Kidney epithelial cell (primary cell): ENCODE data around the gene NDST1. TPM values are rescaled to one million over a fixed set of nuclear protein-coding genes. Genes with fewer than 3 reads are reported as not detected.

Source experiments
- DNase-seq: peaks from one replicate; pipeline ENCODE4 v3.0.0-alpha.2; 2010; ENCODE audit warnings: low read depth
- H3K27me3 ChIP-seq: 2 replicates; pipeline ENCODE4 v1.6.0; 2011; ENCODE audit warnings: low read length; ENCODE audit not compliant: control insufficient read depth, insufficient read depth
- H3K36me3 ChIP-seq: 2 replicates; pipeline ENCODE4 v1.5.1; 2011; ENCODE audit warnings: low read length; ENCODE audit not compliant: control insufficient read depth, insufficient read depth
- H3K4me3 ChIP-seq: 2 replicates; pipeline ENCODE4 v1.5.1; 2011; ENCODE audit warnings: low read depth, mild to moderate bottlenecking, control low read depth, low read length
- total RNA-seq: library from RNA; depleted of rRNA; stranded (reverse); fragments of >200 nt; gene quantifications from 2 replicates; pipeline ENCODE4 v1.2.3, GENCODE V29; 2015
- TF ChIP-seq, protein P1 (sequence below): IDR thresholded peaks from 2 replicates; pipeline ENCODE4 v1.5.1; 2011; ENCODE audit warnings: mild to moderate bottlenecking, moderate library complexity, low read length, control low read depth, inconsistent platforms; ENCODE audit not compliant: insufficient read depth, poor library complexity, severe bottlenecking

The NDST1 gene
- total RNA-seq, 1 donor from 2014 or later, result 192 TPM

- DNase-seq, result no peak
- no peaks in the 10 kb centered on the region for H3K36me3 ChIP-seq
- H3K27me3 ChIP-seq, result no peaks in the 10 kb centered on the region
- H3K4me3 ChIP-seq, result no peak overlapping the region
- TF ChIP-seq, protein P1, sequence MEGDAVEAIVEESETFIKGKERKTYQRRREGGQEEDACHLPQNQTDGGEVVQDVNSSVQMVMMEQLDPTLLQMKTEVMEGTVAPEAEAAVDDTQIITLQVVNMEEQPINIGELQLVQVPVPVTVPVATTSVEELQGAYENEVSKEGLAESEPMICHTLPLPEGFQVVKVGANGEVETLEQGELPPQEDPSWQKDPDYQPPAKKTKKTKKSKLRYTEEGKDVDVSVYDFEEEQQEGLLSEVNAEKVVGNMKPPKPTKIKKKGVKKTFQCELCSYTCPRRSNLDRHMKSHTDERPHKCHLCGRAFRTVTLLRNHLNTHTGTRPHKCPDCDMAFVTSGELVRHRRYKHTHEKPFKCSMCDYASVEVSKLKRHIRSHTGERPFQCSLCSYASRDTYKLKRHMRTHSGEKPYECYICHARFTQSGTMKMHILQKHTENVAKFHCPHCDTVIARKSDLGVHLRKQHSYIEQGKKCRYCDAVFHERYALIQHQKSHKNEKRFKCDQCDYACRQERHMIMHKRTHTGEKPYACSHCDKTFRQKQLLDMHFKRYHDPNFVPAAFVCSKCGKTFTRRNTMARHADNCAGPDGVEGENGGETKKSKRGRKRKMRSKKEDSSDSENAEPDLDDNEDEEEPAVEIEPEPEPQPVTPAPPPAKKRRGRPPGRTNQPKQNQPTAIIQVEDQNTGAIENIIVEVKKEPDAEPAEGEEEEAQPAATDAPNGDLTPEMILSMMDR, result no peak
These were observed 88.9 kb downstream of the NDST1 start for GRCh38 chr5:150596826-150597225.

- Histone ChIP-seq H3K4me3 (no peak overlapping the region), H3K27me3 (no peaks in the 10 kb centered on the region), H3K36me3 (no peaks in the 10 kb centered on the region)
- DNase-seq, result no peak
- TF ChIP-seq, protein P1, result no peak
These were observed 90.1 kb downstream of the NDST1 start for GRCh38 chr5:150598006-150598405.

GRCh38 chr5:150598821-150599273, 90.9 kb downstream of the NDST1 start:
- no peaks in the 10 kb centered on the region for H3K36me3 ChIP-seq
- TF ChIP-seq, protein P1, result no peak
- DNase-seq, result no peak
- H3K27me3 ChIP-seq, result no peaks in the 10 kb centered on the region
- H3K4me3 ChIP-seq, result no peak overlapping the region

GRCh38 chr5:150599281-150599680, 91.3 kb downstream of the NDST1 start:
- no peak overlapping the region for H3K4me3 ChIP-seq
- TF ChIP-seq, protein P1, result no peak
- DNase-seq, result no peak

GRCh38 chr5:150599917-150600511, 92.1 kb downstream of the NDST1 start:
- DNase-seq, result peak; percentile 68
- H3K27me3 ChIP-seq, result no peaks in the 10 kb centered on the region
- TF ChIP-seq, protein P1, result no peak
- H3K4me3 ChIP-seq, result no peak overlapping the region
- H3K36me3 ChIP-seq, result no peaks in the 10 kb centered on the region

More at GRCh38 chr5:150599281-150599680, 91.3 kb downstream of the NDST1 start:
- H3K36me3 ChIP-seq, result no peaks in the 10 kb centered on the region
- H3K27me3 ChIP-seq, result no peaks in the 10 kb centered on the region
